Forelimb muscle (tissue), 1 donor: ENCODE measurements around the gene TEX30. TPM values are rescaled to one million over a fixed set of nuclear protein-coding genes. Genes with fewer than 3 reads are reported as not detected.
"Not testable (repeated sequence)": the region's sequence is repeated elsewhere in the genome, so short reads cannot be mapped to it uniquely, and the experiment has no call there.

Source experiments
- DNase-seq: peaks from one replicate; pipeline ENCODE4 v3.0.0-alpha.2; 2013; ENCODE audit warnings: low read depth
- polyA plus RNA-seq: library from polyadenylated mRNA; unstranded; fragments of 120-200 nt; gene quantifications from one replicate; pipeline ENCODE4 v1.2.1, GENCODE V29; 2013; ENCODE audit not compliant: insufficient read length

TEX30 gene
- 11.9 TPM for polyA plus RNA-seq

- peak; percentile 46 for DNase-seq
These were observed at the start of gene TEX30 for GRCh38 chr13:102773441-102774213. TSS of gene TEX30 (minus strand) at chr13:102773786. CDS start at chr13:102770026, 3,760 bp downstream.

DNA sequence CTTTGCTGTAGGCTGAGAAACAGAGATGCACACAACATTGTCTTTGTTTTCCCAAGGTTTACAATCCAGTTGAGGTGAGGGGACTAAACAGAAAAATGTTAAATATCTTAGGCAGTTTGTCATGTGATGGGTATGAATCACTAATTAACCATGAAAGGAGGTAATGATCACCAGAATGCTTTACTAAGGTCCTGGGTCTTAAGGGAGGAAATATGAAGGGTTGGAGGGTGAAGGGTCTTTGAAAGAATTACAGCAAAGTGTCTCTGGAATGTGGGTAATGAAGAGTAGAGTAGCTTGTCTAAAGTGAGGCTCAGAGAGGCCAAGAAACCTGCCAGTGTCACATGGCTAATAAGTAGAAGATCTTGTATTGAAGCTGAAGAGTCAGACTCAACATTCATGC is 44.3 kb upstream of the TEX30 start:
- DNase-seq, result no peak

DNA sequence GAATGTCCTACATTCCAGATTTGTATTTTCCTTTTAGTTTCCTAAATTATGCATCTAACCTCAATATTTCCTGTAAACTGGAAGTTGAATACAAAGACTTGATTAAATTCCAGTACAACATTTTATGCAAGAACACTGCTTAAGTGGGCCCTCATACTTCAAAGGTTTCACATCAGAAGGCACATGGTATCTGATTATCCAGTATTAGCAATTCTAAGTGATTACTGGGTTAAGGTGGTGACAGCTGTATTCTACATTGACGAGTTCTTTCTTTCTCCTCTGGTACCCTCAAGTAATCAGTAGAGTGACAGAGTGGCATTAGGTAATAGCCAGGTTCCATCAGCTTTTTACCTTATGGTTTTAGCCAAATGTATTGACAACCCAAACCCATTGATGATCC is 43.7 kb upstream of the TEX30 start:
- DNase-seq, result no peak

- no peak for DNase-seq
These were observed 43.1 kb upstream of the TEX30 start for GRCh38 chr13:102816708-102817107.

DNA sequence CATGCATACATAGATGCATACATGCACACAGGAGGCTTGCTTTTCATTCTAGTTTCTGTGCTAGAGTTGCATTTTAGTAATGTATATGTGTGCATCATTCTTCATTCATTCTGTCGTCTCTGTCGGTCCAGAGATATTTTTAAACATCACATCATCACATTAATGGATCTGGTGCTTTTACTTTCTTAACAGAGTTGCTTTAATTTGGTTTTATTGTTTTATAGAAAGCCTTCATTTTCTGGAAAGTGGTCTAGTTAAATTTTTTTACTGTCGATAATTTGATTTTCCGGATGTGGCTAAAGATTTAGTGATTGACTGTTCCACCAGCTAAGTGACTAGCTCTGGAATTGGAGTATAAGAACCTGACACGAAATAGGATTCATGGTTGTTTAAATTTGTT is 42.2 kb upstream of the TEX30 start:
- no peak for DNase-seq

GRCh38 chr13:102814793-102815192 is 41.2 kb upstream of the TEX30 start:
- no peak for DNase-seq

- DNase-seq, result no peak
These were observed 40.5 kb upstream of the TEX30 start for GRCh38 chr13:102814025-102814607.

DNA sequence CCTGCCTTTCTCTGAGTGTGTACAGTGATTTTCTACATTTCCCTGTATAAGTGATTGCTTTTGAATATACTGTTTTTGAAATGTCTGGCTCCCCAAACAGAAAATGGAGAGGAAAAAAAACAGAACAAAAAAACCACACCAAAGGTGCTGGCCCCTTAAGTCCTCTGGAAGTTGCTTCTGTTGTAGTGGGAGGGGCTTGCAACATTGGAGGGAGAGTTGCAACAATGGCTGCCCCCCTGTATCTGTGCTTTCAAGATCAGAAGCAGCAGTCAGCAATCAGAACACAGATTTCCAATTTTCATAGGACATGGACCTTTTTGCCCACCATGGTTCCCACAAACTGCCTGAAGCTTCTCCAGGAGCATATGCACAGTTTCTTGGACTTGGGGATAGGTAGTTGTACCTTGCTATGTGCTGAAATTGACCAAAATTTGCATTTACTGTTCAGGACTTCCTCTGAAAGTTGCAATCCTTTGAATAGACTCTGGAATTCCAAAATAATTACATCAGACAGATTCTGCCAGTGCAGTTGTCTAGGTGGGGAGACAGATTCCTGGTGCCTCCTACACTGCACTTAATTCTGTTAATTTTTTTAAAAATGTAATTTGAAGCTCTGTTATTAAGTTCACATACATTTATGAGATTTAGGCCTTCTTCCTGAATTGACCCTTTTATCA is 39.2 kb upstream of the TEX30 start:
- DNase-seq, result no peak

DNA sequence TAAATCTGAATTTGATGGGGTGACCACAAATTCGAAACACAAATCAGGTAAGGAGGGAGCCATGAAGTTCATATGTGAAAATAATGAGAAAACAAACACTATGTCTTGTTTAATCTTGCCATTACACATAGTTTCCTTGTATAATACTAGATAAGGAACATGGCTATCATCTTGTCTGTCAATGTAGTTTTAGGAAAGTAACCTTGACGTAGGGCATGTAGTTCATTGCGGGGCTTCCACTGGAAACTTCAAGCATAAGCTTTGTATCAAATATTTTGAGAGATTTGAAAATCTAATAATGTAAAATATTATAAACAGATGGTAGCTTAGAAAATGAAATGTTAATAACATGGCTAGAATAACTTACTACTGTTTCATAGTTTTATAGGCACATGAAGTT is 34.1 kb upstream of the TEX30 start:
- no peak for DNase-seq

GRCh38 chr13:102805680-102806079 is 32.1 kb upstream of the TEX30 start:
- no peak for DNase-seq

GRCh38 chr13:102800145-102801041 is 26.8 kb upstream of the TEX30 start:
- DNase-seq, result no peak

DNA sequence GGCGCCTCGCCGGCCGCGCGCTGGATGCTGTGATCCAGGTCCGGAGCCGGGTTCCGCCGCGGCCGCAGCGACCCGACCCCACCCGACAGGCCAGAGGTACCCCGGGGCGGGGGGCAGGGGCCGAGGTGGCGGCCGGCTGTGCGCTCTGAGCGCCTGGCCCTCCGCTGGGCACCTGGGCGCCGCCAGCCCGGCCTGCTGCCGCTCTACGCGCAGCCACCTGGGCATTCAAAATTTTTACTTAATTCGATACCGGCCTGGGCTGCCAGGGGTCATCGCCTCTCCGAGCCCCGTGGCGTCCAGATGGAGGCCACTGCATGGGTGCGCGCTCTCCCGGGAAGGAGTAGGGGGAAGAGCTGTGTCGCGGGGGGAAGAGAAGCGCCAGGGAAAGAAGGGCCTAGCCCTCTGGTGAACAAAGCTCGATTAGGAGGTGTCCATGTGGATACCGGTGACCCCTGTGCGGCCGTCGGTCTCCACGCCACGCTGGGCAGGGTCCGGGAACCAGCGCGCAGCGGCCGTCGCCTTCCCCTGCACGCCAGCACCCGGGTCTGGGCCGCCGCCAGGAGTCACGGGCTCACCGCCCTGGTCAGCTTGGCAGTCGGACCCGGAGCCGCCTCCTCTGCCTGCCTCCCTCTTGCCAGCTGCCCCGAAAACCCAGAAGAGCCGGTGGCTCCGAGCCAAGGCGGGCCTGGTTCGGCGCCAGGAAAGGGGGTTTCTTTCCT is 26.0 kb upstream of the TEX30 start:
- no peak for DNase-seq

- peak; percentile 75 for DNase-seq
These were observed 25.2 kb upstream of the TEX30 start, which contains the start of the genes BIVM and POGLUT2 for GRCh38 chr13:102798581-102799425. TSS of gene BIVM (plus strand) at chr13:102799119. CDS start at chr13:102807268, 8,149 bp downstream. TSS of gene POGLUT2 (minus strand) at chr13:102798976. CDS start at chr13:102798670, 306 bp downstream.

- no peak for DNase-seq
These were observed 20.2 kb upstream of the TEX30 start for GRCh38 chr13:102793611-102794355.

GRCh38 chr13:102792396-102792795 is 18.8 kb upstream of the TEX30 start:
- no peak for DNase-seq

DNA sequence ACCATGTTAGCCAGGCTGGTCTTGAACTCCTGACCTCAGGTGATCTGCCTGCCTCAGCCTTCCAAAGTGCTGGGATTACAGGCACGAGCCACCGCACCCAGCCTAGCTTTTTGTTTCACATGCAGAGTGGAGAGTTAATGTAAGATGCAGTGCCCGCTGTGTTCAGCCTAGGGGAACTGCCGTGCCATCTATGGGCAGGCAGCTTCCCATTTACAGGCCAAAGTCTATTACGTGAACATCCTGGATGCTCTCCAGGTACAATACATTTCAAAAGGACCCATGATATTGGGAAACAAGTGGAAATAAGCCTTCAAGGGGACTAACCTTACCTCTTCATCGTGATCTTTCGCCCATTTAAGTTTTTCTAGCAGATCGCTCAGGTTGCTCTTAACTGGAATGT is 15.1 kb upstream of the TEX30 start:
- DNase-seq, result no peak

- no peak for DNase-seq
These were observed 10.9 kb upstream of the TEX30 start for GRCh38 chr13:102784483-102784882.

DNA sequence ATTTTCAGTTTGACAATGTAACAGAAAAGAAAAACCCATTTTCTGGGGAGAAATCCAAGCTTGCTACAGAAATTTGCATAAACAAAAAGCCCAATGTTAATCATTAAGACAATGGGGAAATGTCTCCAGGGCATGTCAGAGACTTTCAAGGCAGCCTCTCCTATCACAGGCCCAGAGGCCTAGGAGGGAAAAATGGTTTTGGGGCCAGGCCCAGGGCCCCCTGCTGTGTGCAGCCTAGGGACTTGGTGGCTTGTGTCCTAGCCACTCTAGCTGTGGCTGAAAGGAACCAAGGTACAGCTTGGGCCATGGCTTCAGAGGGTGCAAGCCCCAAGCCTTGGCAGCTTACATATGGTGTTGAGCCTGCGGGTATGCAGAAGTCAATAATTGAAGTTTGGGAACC is 8.0 kb upstream of the TEX30 start:
- DNase-seq, result no peak

DNA sequence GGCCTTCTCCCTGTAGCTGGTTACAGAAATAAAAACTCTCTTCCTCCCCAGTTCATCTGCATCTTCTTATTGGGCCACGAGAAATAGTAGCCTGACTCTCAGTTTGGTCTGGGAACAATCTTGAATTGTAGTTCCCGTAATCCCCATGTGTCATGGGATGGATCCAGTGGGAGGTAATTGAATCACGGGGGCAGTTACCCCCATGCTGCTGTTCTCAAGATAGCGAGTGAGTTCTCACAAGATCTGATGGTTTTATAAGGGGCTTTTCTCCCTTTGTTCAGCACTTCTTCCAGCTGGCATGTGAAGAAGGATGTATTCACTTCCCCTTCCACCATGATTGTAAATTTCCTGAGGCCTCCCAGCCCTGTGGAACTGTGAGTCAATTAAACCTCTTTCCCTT is 7.1 kb upstream of the TEX30 start:
- not testable (repeated sequence) for DNase-seq
